HG02870 (cell line): ENCODE results near the gene DMRT2.

Source experiments
- ATAC-seq: cut with Tn5 transposase; IDR thresholded peaks from one replicate; pipeline ENCODE4 v1.9.1; 2021; ENCODE audit warnings: mild to moderate bottlenecking, moderate library complexity; ENCODE audit not compliant: unreplicated experiment

The DMRT2 gene

DNA sequence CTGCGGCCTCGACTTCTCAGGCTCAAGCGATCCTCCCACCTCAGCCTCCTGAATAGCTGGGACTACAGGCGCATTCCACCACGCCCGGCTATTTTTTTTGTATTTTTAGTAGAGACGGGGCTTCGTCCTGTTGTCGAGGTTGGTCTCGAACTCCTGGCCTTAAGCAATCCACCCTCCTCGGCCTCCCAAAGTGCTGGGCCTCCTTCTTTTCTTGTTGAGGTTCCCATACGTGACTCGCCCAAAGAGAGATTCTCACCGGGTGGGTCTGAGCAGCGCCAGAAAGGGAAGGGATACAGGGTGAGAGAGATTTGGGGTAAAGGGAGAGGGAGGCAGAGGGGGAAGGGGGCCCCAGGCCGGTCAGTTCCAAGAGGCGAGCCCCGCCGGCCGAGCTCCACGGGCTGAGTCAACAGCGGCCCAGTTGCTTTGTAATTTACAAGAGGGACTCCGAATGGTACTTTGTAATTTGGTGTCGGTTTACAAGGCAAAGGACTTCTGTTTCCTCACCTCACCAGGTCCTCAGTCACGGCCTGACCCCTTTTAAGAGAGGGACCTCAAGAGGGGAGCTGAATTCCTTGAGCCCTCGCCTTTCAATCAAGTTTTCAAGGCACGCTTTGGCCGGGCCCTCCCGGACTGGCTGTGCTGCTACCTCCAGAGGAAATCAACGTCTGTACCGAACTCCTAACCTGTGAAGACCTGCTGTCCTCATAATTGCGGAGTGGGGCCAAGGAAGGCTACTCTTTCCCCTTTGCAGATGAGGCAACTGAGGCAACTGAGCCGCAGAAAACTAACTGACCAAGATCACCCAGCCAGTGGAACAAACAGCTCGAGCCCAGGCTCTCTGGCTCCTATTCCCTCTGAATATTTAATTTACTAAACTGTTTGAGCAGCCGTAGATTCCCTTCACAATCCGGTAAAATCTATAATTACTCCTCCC, 3.3 kb upstream of the DMRT2 start:
- ATAC-seq = no peak

DNA sequence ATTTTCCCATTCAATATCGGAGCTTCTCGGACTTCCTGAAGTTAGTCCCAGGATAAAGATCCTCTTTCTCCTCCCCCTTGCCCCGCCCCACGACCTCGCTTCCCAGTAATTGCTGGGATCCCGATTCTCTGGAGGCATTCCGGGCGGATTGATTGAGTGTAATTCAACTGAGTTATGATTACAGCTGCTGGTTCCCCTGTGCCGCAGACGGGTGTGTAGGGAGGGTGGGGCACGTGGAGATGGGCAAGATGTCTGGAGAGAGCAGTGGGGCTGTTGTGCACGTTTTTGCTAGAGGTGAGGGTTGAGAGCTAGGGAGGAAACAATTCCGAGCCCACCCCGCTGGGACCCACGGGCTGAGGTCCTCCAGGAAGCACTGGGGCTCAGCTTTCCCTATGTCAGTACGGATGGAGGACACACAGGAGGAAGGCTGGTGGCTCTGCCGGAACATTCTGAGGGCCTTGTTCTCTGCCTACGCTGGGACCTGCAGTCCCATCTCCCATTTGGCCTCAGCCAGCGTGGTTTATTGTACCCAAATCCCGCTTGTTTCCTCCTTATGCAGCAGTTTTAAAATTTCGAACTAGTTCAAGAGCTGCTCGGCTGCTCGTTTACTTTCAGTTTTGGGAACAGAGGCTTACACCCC, 2.4 kb upstream of the DMRT2 start:
- ATAC-seq = no peak

DNA sequence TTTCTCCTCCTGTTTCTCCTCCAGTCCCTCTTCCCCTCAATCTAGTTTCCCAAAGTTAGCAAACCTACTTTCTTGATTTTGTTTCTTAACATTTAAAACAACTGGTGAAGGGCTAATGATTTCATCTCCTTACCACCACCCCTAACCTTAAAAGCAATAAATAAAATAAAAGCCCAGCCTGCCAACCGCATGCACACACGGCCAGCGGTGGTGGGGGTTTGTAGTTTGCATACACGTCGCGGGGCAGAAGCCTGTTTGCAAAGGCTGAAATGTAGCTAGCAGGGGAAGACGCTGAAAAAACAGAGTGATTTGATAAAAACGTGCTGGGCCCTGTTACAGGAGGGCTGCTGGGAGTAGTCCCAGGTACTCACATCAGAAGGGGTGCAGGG, 1.9 kb upstream of the DMRT2 start:
- no peak for ATAC-seq

DNA sequence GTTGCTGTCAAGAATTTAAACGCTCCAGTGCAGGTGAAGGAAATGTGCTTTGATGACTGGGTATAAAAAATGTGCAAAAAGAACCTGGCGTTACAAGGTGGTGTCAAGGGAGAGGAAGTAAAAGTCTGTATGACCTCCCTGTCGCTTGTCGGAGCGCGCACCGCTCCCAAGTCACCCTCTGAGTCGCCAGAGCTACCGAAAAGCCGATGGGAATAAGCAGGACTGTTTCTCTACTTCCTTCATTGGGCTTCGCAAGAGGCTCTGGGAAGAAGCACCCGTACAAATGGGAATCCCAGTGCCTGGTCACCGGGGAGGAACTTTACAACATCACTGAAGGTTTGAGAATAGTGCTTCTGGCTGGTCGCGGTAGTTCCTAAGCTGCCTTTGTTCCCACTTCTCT, 1.3 kb upstream of the DMRT2 start:
- ATAC-seq = no peak

DNA sequence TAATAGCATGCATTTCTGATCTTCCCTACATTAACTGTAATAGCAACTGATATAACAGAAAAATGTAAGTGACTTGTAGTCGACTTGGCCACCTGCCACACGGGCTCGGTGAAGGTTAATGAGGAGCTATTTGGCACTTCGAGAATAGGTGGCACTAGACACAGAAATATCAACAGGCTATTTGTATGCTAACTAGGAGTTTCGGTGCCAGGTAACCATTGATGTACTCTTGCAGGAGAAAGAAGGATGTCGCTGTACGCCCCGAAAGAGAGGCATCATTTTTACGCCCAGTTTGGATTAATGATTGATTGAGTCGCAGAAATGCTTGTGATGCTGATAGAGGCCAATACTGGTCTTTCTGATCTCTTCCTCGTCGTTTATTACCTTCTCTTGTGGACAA, 516 bp upstream of the DMRT2 start:
- ATAC-seq = no peak

DNA sequence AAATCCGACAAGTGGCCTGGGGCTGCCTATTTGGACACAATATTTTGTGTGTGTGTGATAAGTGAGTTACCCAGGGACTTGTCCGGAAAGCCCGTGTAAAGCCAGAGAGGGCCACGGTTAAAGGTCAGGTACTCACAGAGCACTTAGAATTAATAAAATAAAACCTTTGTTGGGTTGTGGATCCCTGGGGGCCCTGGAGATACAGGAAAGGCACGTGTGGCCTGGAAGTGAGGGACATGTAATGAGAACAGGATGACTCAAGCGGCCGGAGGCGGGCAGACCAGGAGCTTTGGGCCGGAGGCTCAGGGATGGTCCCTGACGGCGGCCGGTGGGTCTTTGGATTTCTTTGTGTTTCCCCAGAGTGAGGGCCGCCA, 1.0 kb downstream of the DMRT2 start:
- ATAC-seq = no peak

DNA sequence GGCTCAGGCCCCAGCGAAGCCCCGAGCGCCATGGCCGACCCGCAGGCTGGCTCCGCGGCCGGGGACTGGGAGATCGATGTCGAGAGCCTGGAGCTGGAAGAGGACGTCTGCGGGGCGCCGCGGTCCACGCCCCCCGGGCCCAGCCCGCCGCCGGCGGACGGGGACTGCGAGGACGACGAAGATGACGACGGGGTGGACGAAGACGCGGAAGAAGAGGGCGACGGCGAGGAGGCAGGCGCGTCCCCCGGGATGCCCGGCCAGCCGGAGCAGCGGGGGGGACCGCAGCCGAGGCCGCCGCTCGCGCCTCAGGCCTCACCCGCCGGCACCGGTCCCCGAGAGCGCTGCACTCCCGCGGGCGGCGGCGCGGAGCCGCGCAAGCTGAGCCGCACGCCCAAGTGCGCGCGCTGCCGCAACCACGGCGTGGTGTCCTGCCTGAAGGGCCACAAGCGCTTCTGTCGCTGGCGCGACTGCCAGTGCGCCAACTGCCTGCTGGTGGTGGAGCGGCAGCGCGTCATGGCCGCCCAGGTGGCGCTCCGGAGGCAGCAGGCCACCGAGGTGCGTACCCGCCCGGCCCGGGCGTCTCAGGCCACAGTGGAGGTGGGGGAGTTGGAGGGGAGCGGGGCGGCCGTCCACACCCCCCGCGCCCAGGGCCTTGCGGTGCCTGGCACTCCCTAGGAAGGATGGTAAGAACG, 1.6 kb downstream of the DMRT2 start:
- no peak for ATAC-seq

DNA sequence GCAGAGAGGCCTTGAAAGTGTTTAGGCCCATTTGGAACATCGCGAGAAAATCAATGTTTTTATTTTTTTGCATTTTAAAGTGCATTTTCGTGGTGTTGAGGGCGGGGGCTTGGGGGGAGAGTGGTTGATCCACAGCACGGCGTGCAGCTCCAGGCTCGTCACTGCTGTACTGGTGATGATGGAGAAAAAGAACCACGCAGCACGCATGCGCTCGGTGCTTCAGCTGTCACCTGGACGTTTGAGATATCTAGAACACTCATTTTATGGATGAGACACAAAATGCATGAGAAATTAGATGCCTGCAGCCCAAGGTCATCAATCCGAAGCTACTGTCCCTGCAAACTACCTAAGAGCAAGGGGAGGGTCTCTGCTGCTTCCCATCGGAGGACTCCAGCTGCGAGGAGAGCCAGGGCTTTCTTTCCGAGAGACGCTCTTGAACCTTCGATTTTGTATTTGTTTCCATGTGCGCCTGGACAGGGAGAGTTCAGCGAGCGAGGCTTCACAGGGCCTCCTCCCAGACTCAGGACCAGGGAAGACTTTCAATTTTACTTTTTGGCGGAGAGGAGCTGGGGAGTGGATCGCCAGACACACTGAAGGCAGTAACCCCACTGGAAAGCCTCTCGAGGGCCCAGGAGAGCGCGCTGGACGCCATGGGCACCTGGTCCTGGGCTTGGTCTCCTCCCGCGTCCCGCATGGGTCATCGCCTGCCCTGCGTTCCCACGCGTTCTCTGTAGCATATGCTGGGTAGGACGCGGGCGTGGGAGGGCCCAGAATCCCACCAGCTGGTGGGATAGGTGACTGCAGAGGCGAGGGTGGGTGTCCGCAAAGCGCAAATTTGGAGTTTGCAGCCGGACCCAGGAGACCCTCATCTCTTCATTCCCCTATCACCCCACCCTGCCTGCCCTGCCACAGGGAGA, 2.5 kb downstream of the DMRT2 start:
- ATAC-seq = no peak

DNA sequence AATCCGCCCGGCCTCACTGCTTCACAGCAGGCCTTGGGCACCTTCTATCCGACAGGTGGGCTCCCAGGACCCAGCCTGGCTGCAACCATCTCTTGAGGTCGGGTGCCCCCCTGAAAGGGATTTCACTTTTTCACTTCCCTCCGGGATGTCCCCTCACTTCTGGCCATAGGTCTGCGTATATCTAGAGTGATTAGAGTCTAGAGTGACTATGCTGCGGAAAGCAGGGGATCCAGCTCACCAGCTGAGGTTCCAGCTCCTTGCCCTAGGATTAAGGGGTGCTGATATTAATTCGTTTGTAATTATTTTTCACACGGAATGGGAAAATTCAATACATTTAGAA, 3.1 kb downstream of the DMRT2 start:
- no peak for ATAC-seq

DNA sequence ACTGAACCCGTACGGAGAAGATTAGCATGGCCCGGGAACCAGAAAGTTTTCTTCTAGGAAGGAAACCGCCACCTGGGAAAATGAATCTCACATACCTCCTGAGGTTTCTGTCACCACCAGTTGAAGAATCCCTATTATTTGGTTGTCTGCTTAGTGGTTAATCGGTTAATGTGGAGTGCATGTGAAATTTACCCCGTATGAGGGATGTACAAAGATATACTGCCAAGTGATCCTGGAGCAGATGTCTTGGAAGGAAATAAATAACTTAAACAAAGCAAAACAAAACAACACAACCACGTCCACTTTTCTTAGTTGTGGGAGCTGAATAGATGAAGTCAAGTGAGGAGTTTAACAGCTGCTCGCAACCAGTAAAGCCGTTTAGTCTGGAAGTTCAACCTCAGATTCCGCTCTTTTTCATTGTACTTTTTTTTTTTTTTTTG, 3.8 kb downstream of the DMRT2 start:
- no peak for ATAC-seq

DNA sequence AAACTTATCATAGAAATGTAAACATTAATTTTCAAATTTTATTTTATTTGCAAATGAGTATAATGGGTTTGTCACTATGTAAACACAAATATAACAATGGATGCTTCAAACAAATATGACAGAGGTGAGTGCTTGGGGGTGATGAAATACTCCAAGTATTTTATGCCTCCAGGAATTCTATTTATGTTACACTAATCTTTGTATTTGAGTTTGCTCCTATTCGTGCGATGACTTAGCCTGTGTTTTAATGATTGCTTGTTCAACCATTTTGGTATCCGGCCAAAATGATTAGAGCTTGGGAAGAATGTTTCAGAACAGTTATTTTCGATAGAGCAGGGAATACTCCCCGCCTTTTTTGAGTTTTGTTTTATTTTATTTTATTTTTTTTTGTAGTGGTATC, 5.0 kb downstream of the DMRT2 start:
- ATAC-seq = no peak

DNA sequence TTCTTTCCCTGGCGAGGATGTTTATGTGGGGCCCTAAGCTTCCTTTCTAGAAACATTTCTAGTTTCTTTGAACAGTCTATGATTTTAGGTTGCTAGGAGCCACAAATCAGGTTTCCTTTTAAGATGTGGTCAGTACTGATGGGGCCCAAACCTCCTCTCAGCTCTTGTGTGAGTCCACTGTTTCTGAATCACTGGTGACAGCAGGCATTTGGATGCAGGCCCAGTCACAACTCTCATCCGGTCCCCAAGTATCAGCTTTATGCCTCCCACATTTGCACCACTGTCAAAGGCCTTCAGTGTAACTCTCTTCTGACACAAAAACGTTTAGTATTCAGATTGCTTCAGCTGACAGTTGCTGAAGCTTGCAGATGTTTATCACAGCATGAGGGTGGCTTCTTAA, 7.8 kb downstream of the DMRT2 start:
- no peak for ATAC-seq

DNA sequence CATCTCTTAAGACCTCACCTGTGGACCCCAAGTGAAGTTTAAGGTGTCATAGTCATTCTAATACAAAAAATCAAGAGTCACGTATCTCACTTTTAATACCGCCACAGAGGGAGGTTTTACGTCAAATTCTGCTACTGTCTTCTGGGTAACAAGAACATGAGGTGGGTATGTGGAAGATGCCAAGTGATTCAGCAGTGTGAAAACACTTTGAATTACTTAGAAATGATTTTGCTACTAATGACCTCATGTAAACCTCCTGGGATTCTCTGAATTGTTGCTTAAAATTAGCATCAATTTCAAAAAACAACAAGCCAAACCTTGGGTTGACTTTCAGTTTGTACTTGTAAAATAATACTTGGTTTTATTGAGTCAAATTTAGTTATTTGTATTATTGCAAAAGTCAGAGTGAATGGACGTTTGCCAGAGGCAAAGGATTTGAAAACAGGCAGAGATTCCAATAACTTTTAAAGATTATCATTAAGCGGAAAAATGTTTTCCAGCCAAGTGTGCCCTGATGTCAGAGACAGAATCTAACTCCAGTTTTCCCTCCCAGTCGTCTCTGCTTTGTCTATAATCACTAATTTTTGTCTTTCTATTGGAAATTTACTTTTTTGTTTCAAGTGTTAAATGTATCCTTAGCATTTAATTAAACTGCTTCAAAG, 8.8 kb downstream of the DMRT2 start:
- ATAC-seq = no peak

DNA sequence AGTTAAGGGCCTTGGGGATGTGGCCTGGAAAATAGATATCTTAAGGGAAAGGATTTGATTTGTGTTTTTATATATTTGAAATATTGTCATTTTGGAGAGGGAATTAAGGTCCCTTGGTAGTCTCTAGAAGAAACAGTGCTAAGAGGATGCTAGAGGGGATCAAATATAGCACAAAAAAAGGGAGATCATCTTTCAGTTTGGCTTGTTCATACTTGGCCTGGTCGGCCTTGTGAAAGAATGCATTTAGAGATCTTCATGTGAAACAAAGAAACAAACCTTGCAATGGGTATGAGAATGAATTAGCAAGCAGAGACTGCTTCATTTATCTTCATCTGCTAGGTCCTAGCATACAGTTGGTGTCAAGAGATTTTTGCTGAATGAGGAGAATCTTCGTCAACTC, 15.0 kb downstream of the DMRT2 start:
- ATAC-seq = no peak

DNA sequence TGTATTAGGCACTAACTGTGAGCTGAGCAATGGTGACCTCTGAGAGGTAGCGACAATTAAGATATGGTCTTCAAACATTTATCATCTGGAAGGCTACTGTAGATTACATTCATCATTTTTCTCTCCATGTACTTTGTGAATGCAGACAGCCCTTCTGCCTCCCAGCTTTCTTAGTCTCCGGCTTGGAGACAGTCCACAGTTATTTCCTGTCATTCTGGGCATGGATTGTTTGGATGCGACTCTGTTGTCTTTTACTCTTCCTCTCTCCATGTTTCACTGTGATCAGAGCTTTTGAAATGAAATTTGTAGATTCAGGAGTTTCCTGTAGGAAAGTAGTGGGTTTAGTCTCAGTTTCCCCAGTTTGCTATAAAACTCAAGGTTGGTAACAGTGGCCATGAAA, 20.5 kb downstream of the DMRT2 start:
- ATAC-seq = no peak

DNA sequence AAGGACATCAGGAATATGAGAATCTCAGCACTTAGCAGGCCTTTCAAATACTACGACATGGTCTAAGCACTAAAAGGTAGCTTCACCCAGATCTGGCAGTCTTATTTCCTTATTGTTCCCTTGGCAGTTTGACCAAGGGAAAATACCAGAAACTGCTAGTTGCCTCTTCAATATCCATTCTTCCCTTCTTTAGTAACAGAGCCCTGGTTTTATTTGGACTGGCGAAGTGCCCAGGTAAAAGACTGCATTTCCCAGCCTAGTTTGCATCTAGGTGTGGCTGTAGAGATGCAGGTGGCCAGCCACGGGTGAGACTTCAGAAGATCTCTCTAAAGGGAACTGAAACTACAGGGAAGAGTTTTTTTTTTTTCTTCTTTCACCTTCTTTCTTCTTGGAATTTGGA, 21.6 kb downstream of the DMRT2 start:
- no peak for ATAC-seq

DNA sequence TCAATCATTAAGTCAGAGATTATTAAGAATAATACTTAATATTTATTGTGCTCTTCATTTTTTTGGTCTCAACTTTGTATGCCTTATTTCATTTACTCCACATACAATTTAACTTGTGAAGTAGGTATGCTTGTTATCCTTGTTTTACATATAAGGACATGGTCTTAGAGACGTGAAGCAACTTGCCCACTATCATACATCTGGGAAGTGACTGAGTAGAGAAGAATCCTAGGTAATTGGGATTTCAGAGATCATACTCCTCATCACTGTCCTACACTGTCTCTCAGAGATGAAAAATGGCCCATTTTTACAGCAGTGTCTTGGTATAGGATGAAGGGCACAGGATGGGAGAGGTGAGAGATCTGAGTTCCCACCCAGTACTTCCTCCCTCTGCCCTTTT, 23.3 kb downstream of the DMRT2 start:
- ATAC-seq = no peak

DNA sequence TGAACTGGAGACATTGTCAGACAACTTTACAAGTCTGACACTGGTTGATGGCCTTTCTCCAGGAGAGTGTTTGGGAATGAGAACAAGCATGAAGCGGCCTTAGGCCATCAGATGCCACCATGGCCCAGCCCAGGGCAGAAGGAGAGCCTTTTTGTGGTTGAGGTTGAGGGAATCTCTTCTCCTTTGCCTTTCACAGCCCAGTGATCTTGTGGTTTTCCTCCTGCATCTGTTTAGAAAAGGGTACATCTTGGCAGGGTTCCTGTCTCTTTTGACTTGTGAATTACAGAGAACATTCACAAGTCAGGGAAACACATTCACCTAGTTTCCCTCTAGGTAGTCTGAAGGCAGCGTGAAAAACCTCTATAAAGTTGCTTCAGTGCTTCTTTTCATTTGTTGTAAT, 27.5 kb downstream of the DMRT2 start:
- ATAC-seq = no peak

DNA sequence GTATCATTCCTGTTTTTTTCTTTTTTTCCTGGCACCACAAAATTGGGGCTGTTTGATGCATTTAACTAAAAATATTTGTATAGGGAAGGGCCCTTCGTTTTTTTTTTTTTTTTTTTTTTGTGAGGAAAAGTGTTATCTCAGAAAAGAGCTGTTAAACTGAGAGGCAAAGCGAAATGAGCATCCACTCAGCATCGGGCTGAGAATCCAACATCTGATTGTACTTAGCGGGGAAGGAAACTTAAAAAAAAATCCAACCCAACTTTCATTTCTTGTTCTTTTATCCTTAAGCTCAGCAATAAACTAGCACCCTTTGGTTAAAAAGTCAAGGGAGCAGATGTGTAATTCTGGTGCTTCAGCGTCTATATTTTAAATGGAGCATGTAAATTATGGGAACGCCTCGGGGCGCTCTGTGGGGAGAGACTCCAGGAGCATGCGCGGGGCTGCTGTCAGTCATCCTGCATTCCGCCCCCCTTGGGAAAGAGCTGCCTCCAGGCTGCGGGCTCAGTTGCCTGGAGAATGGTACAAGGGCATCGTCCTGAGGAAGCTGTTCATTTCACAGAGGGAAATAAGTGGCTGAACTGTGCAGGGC, 33.3 kb downstream of the DMRT2 start:
- no peak for ATAC-seq

DNA sequence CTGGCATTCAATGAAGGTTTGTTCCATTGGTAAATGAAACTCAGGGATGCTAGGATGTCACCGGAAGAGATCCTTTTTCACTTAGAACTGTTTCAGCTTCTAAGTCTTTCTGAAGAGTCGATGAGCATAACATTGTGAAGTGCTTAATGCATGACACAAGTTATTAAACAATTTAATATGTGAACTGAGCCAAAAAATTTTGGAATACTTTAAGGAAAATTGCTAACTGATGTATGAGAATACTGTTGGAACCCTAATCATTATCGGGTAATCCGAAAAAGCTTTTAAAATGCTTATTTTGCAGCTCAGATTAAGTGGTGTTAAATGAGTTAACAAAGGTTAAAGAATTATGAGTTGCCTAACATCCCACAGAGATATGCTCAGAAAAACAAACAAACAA, 34.9 kb downstream of the DMRT2 start:
- no peak for ATAC-seq
